ENCODE results near the gene CXCL1.

The CXCL1 gene

DNA sequence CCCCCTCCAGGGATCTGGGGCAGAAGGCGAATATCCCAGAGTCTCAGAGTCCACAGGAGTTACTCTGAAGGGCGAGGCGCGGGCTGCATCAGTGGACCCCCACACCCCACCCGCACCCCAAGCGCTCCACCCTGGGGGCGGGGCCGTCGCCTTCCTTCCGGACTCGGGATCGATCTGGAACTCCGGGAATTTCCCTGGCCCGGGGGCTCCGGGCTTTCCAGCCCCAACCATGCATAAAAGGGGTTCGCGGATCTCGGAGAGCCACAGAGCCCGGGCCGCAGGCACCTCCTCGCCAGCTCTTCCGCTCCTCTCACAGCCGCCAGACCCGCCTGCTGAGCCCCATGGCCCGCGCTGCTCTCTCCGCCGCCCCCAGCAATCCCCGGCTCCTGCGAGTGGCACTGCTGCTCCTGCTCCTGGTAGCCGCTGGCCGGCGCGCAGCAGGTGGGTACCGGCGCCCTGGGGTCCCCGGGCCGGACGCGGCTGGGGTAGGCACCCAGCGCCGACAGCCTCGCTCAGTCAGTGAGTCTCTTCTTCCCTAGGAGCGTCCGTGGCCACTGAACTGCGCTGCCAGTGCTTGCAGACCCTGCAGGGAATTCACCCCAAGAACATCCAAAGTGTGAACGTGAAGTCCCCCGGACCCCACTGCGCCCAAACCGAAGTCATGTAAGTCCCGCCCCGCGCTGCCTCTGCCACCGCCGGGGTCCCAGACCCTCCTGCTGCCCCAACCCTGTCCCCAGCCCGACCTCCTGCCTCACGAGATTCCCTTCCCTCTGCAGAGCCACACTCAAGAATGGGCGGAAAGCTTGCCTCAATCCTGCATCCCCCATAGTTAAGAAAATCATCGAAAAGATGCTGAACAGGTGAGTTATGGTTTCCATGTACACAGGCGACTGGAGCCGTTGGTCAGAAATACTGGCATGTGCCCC lies at the start of gene CXCL1:
TSS of gene CXCL1 (plus strand) at position 264 of the 926 bp plus-strand sequence. CDS start at position 342, 78 bp downstream.
- DNase-seq = no peak

DNA sequence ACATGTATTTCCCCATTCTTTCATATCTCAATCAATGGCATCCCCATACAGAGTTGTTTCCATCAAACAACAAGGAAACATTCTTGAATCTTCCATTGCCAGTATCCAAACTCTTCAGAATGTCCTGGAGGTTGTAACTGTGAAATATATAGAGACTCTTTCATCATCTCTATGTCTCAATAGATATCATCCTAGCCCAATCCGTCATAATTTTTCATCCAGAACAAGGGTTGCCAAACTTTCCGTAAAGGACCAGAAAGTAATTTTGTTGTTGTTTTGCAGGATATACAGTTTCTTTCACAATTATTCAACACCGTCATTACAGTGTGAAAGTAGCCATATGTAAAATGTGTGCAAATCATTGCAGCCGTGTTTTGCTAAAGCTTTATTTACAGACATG lies 47.9 kb upstream of the CXCL1 start:
- DNase-seq = no peak

- DNase-seq = no peak
These were observed 46.8 kb upstream of the CXCL1 start for GRCh38 chr4:73822389-73822788.

DNA sequence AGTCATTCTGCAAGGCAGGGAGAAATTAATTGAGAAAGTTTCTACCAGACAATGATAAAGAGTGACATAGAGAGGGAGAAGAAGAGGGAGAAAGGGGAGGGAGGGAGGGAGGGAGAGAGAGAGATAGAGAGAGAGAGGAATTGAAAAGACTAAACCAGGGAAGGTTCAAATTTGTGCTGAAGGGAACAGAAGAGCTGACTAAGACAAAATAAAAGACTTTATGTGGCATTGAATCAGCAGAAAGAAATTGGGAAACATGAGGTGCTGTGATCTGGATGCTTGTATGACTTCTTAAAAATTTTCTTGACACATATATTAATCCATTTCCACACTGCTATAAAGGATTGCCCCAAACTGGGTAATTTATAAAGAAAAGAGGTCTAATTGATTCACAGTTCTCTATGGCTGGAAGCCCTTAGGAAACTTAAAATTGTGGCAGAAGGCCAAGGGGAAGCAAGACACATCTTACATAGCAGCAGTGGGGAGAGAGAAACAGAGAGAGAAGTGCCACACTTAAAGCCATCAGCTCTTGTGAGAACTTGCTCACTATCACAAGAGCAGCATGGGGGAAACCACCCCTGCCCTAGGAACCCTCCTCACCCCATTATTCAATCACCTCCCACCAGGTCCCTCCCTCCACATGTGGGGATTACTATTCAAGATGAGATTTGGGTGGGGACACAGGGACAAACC lies 46.2 kb upstream of the CXCL1 start:
- no peak for DNase-seq

DNA sequence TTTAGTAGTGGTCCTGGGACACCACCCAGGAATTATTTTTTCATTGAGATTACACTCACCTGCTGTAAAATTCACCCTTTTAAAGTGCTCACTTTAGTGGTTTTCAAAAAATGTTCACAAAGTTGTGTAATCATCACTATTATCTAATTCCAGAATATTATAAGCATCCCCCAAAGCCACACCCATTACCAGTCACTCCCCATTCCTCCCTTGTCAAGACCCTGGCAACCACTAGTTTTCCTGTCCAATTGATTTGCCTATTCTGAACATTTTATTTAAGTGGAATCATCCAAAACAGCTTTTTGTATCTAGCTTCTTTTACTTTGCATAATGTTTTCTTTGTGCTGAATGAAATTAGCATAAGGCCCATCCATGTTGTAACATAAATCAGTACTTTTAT lies 45.4 kb upstream of the CXCL1 start:
- DNase-seq = no peak

GRCh38 chr4:73828956-73829355 lies 40.2 kb upstream of the CXCL1 start:
- peak; percentile 67 for DNase-seq

GRCh38 chr4:73831569-73831968 lies 37.6 kb upstream of the CXCL1 start:
- no peak for DNase-seq

GRCh38 chr4:73832651-73833237 lies 36.4 kb upstream of the CXCL1 start:
- DNase-seq = no peak

DNA sequence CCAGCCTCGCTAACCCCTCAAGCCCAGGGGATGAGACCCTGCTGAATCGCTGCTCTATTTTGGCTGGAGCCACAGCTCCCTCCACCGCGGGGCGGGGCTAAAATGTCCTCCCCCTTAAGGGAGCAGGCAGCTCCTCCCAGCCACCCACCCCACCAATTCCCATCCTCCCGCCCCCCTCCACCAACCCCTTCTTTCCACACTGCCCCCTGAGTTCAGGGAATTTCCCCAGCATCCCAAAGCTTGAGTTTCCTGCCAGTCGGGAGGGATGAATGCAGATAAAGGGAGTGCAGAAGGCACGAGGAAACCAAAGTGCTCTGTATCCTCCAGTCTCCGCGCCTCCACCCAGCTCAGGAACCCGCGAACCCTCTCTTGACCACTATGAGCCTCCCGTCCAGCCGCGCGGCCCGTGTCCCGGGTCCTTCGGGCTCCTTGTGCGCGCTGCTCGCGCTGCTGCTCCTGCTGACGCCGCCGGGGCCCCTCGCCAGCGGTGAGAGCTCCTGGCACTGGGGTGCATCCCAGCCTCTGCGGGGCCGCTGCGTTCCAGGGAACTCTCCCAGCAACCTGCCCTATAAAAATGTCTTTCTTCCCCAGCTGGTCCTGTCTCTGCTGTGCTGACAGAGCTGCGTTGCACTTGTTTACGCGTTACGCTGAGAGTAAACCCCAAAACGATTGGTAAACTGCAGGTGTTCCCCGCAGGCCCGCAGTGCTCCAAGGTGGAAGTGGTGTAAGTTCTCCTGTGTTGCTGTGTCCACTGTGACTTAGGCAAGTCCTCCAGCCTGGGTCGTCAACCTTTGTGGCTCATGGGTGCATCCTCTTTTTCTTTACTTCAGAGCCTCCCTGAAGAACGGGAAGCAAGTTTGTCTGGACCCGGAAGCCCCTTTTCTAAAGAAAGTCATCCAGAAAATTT lies 32.6 kb upstream of the CXCL1 start, which contains the start of gene CXCL6:
TSS of gene CXCL6 (plus strand) at position 306 of the 907 bp plus-strand sequence. CDS start at position 379, 73 bp downstream.
- no peak for DNase-seq

DNA sequence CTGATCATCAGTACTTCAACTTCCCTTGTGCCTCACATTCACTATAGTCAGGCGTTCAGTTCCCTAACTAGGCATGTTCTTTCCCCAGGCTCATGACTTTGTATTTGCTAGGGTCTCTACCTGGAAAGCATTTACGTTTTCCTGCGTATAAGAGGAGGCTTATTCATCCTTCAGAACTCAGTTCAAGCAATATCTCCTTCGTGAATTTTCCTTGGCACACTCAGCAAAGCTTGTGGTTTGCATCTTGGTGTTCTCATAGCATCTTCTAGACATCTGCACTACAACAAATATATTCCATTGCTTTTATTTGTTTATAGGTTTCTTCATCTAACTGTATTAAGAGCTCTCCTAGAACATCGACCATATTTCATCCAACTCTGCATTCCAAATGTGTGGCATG lies 30.1 kb upstream of the CXCL1 start:
- no peak for DNase-seq

- no peak for DNase-seq
These were observed 29.5 kb upstream of the CXCL1 start for GRCh38 chr4:73839715-73840114.

DNA sequence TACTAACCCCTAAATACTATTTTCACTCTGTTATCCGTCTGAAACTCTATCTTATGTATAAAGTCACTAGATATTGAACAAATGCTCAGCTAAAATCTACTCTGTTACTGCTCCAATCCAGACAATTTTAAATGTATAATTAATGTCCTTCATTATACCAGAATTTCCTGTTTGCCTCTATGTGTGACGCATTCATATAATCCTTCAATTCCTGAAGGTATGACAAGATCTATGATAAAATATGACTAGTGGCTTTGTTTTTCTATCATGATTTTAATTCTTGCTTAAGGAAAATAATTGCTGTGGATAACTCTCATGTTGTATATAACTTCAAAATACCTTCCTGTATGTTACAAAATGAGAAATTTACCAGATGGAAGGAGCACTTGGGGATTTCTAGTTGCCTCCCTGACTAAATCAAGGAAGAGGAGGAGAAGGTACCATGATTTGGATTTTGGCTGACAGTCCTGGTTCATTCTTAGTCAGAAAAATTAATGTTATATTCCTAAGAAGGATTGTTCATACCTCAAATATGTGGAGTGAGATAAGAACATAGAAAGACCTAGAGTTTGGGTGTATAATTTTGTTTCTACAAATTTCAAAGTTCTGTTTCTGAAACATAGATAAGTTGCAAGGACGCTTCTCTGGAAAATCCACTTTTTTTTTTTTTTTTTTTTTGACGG lies 27.8 kb upstream of the CXCL1 start:
- DNase-seq = no peak

- DNase-seq = no peak
These were observed 26.5 kb upstream of the CXCL1 start for GRCh38 chr4:73842696-73843095.

DNA sequence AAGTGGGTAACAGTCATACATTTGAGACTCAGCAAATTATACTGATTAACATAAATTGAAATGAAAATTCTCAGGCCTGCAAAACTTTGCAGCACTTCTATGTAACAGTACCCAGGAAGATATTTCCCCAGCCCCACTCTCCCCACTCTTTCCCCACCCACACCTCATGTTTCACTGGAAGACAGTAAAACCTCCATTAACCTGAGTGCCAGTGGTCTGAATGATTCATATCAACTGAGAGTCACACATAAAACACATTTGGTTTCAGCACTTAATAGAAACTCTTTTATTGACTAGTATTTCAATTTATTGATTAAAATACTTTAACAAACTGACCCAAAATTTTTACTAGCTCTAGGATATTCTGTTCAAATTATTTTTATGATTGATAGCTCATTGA lies 25.8 kb upstream of the CXCL1 start:
- no peak for DNase-seq

- no peak for DNase-seq
These were observed 24.8 kb upstream of the CXCL1 start for GRCh38 chr4:73844345-73844744.

DNA sequence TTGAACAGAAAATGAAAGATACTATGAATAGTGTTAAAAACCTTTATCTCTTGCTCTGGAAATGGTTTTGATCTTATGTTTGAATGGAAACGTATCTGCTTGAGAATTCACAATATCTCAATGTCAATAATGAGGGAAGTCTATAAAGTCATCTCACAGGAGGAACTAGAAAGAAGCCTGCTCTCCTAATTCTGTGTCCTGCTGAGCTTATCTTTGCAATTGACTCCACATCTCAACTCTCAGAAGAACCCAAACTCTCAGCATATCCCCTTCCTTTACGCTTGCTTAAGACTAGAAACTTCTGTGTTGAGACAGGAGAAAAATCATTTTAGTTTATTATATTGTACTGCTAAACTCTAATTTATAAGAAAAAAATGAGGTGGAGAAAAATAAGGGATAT lies 24.4 kb upstream of the CXCL1 start:
- no peak for DNase-seq

DNA sequence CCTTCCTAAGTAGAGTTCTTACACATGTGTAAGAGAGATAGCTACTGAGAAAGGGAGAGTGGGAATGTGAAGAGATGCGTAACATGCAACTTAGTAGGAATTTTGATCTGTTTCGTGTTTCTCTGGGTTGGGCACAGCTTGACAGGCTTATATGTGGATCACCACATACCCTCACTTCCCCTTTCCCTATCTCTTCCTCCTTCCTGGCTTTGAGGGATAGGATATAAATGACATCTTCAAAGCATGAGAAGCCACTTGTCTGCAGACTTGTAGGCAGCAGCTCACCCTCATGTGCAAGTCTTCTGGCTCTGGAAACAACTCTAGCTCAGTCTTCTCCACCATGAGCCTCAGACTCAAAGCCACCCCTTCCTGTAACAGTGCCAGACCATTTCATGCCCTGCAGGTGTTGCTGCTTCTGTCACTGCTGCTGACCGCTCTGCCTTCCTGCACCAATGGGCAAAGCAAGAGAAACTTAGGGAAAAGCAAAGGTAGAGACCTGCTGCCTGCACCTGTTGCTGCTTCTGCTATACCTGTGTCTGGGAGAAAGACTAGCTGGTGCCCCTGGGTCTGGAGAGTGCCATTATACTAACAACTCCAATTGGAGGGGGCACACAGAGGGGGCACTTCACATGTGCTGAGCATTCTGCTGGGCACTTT lies 21.5 kb upstream of the CXCL1 start:
- no peak for DNase-seq

DNA sequence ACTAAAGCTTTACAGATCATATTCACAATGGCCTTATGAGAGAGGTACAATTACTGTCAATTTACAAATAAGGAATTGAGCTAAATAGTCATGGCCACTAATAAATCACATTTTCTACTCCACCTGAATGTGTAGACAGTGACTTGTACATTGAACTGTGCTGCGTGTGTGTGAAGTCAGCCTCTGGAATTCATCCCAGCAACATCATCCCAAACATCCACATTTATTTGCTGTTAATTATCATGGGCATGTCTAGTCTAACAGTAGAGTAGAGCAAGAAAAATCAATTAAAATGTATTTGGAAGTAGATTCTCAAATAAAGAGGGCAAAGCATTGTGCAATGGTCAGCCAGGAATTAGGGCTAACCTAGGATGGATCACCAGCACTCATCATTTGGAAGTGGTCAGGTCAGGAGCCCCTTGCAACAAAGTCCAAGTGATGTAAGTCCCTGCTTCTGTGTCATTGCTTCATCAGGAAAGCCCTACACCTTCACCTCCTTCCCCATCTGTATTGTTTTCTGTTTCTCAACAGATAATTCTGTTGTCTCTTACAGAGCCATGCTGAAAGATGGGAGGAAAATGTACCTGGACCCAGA lies 20.9 kb upstream of the CXCL1 start:
- no peak for DNase-seq

- no peak for DNase-seq
These were observed 18.8 kb upstream of the CXCL1 start for GRCh38 chr4:73850261-73850970.

GRCh38 chr4:73851293-73851692 lies 17.9 kb upstream of the CXCL1 start:
- no peak for DNase-seq

Measured in GF-D8 (cell line).